ENCODE data around the gene PQBP1. TPM values are rescaled to one million over a fixed set of nuclear protein-coding genes. Genes with fewer than 3 reads are reported as not detected.

PQBP1 gene
- total RNA-seq, 1 donor, result 32.9 TPM

- H2AFZ ChIP-seq (ENCODE audit: low read length), result peak overlapping the region; percentile 68
- peak overlapping the region; percentile 81 for H3K4me2 ChIP-seq (ENCODE audit: insufficient read depth, low read length)
Observed at GRCh38 chrX:48890296-48890925, 7.3 kb upstream of the PQBP1 start.

GRCh38 chrX:48890934-48891401 is 6.8 kb upstream of the PQBP1 start:
- DNase-seq (ENCODE audit: insufficient read length, low spot score, missing footprints), result peak; percentile 73
- Histone ChIP-seq H4K20me1 (ENCODE audit: insufficient read depth, low read length) (no peaks in the 10 kb centered on the region), H3K36me3 (ENCODE audit: insufficient read depth, low read length) (peaks cover 3% of the 10 kb centered on the region), H2AFZ (ENCODE audit: low read length) (peak overlapping the region; percentile 68), H3K4me2 (ENCODE audit: insufficient read depth, low read length) (peak overlapping the region; percentile 81), H3K9me3 (ENCODE audit: low read depth, low read length) (no peaks in the 10 kb centered on the region), H3K27me3 (ENCODE audit: insufficient read depth, low read length) (no peaks in the 10 kb centered on the region), H3K4me3 (ENCODE audit: insufficient read depth, low read length) (peak overlapping the region; percentile 69), H3K27ac (ENCODE audit: low read depth, low read length) (no peak overlapping the region), H3K4me1 (ENCODE audit: insufficient read depth, low read length) (peaks cover 4% of the 10 kb centered on the region), H3K79me2 (ENCODE audit: insufficient read depth, low read length) (peaks cover 9% of the 10 kb centered on the region)
- TF ChIP-seq, protein P1, sequence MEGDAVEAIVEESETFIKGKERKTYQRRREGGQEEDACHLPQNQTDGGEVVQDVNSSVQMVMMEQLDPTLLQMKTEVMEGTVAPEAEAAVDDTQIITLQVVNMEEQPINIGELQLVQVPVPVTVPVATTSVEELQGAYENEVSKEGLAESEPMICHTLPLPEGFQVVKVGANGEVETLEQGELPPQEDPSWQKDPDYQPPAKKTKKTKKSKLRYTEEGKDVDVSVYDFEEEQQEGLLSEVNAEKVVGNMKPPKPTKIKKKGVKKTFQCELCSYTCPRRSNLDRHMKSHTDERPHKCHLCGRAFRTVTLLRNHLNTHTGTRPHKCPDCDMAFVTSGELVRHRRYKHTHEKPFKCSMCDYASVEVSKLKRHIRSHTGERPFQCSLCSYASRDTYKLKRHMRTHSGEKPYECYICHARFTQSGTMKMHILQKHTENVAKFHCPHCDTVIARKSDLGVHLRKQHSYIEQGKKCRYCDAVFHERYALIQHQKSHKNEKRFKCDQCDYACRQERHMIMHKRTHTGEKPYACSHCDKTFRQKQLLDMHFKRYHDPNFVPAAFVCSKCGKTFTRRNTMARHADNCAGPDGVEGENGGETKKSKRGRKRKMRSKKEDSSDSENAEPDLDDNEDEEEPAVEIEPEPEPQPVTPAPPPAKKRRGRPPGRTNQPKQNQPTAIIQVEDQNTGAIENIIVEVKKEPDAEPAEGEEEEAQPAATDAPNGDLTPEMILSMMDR (IDR thresholded peaks at IDR 0.05; ENCODE audit: extremely low read depth, low read depth, low read length), result no peak

More at GRCh38 chrX:48890296-48890925, 7.3 kb upstream of the PQBP1 start:
- Histone ChIP-seq H4K20me1 (ENCODE audit: insufficient read depth, low read length) (no peaks in the 10 kb centered on the region), H3K4me1 (ENCODE audit: insufficient read depth, low read length) (peaks cover 4% of the 10 kb centered on the region), H3K27me3 (ENCODE audit: insufficient read depth, low read length) (no peaks in the 10 kb centered on the region), H3K9me3 (ENCODE audit: low read depth, low read length) (no peaks in the 10 kb centered on the region), H3K4me3 (ENCODE audit: insufficient read depth, low read length) (peak overlapping the region; percentile 69), H3K79me2 (ENCODE audit: insufficient read depth, low read length) (peaks cover 7% of the 10 kb centered on the region), H3K36me3 (ENCODE audit: insufficient read depth, low read length) (peaks cover 3% of the 10 kb centered on the region), H3K27ac (ENCODE audit: low read depth, low read length) (no peak overlapping the region)
- TF ChIP-seq, protein P1 (IDR thresholded peaks at IDR 0.05; ENCODE audit: extremely low read depth, low read depth, low read length), result no peak
- DNase-seq (ENCODE audit: insufficient read length, low spot score, missing footprints), result peak; percentile 50

DNA sequence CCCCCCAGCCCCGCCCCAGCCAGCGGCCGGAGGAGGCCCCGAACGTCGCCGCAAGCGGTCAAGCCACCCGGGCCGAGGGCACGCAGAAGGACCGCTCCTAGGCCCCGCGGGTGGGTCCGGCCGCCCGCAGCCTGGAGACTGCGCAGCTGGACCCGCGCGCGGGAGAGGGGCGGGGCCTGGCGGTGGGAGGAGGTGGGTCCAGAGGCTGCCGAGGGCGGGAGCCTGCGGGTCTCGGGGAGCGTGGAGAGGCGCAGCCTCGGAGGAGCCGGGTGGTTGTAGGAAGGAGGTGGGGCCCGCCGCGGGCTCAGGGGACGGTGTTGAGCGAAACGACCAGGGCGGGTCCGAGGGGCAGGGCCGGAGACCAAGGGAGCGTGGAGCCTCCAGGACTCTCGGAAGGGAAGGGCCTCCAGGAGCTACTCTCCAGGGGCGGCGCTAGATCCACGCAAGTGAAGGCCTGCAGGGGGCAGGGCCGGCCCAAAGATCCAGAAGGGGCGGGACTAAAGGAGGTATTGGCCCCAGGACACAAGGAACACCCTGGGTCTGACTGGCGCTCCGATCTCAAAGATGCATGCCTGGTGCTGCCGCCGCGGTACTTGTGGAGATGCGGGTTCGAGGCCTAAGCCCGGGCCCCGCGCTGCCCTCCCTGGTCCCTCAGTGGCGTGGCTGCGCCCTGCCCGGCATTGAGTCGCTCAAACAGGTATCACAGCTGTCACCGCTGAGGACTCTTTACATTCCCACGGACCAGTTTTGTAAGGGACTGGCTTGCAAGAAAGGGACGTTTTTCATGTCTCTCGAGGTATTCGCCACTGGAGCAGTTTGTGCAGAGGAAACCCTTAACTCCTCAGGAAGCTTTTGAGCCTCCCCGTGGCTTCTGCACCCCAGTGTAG is 6.1 kb upstream of the PQBP1 start:
- H3K36me3 ChIP-seq (ENCODE audit: insufficient read depth, low read length), result peaks cover 3% of the 10 kb centered on the region
- peaks cover 15% of the 10 kb centered on the region for H3K79me2 ChIP-seq (ENCODE audit: insufficient read depth, low read length)
- no peaks in the 10 kb centered on the region for H3K9me3 ChIP-seq (ENCODE audit: low read depth, low read length)
- H3K27me3 ChIP-seq (ENCODE audit: insufficient read depth, low read length), result no peaks in the 10 kb centered on the region
- H3K4me2 ChIP-seq (ENCODE audit: insufficient read depth, low read length), result peak overlapping the region; percentile 81
- H3K4me3 ChIP-seq (ENCODE audit: insufficient read depth, low read length), result peak overlapping the region; percentile 69
- no peak overlapping the region for H3K27ac ChIP-seq (ENCODE audit: low read depth, low read length)
- peak overlapping the region; percentile 47 for H2AFZ ChIP-seq (ENCODE audit: low read length)
- no peaks in the 10 kb centered on the region for H4K20me1 ChIP-seq (ENCODE audit: insufficient read depth, low read length)
- TF ChIP-seq, protein P1 (IDR thresholded peaks at IDR 0.05; ENCODE audit: extremely low read depth, low read depth, low read length), result peak; percentile 31
- peaks cover 7% of the 10 kb centered on the region for H3K4me1 ChIP-seq (ENCODE audit: insufficient read depth, low read length)
- DNase-seq (ENCODE audit: insufficient read length, low spot score, missing footprints), result peak; percentile 92

DNA sequence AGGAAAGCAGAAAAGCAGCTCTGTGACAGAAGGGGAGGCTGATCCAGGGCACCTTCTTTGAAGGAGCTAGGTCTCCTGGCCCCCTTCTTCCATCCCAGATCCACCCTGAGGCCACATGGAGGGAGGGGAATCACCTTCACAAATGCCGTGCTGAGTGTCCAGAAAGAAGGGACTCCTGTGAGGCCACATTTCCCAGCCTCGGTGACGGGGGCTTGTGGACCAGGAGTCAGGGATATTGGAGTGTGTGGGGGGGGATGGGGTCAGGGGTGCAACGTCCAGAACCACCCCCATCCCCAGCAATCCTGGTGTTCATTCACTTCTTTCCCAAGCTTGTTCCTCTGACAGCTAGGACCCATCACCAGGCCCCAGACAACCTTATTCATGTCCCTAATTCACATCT is 4.8 kb upstream of the PQBP1 start:
- H3K79me2 ChIP-seq (ENCODE audit: insufficient read depth, low read length), result peaks cover 20% of the 10 kb centered on the region
- peaks cover 10% of the 10 kb centered on the region for H3K4me1 ChIP-seq (ENCODE audit: insufficient read depth, low read length)
- H3K4me2 ChIP-seq (ENCODE audit: insufficient read depth, low read length), result no peak overlapping the region
- H3K9me3 ChIP-seq (ENCODE audit: low read depth, low read length), result no peaks in the 10 kb centered on the region
- TF ChIP-seq, protein P1 (IDR thresholded peaks at IDR 0.05; ENCODE audit: extremely low read depth, low read depth, low read length), result no peak
- H3K27ac ChIP-seq (ENCODE audit: low read depth, low read length), result no peak overlapping the region
- peak; percentile 42 for DNase-seq (ENCODE audit: insufficient read length, low spot score, missing footprints)
- H3K27me3 ChIP-seq (ENCODE audit: insufficient read depth, low read length), result no peaks in the 10 kb centered on the region
- H3K4me3 ChIP-seq (ENCODE audit: insufficient read depth, low read length), result no peak overlapping the region
- H3K36me3 ChIP-seq (ENCODE audit: insufficient read depth, low read length), result peaks cover 3% of the 10 kb centered on the region
- no peak overlapping the region for H2AFZ ChIP-seq (ENCODE audit: low read length)
- H4K20me1 ChIP-seq (ENCODE audit: insufficient read depth, low read length), result no peaks in the 10 kb centered on the region

Measured in osteoblast (primary cell).